Activated CD8-positive, alpha-beta T cell treated with anti-CD3 and anti-CD28 coated beads for 36 hours (primary cell): ENCODE results near the gene CLEC16A. TPM values are rescaled to one million over a fixed set of nuclear protein-coding genes. Genes with fewer than 3 reads are reported as not detected.

Experiments used
- ATAC-seq: fragments of 200-7000 bp; cut with Tn5 transposase; one replicate; pipeline ENCODE4 v1.10.0; 2021; ENCODE audit warnings: mild to moderate bottlenecking, moderate library complexity
- CTCF ChIA-PET: fragments of 350-600 bp; sonication (Branson Sonifier 250); formaldehyde crosslinking; loops from one replicate; lab custom pipeline; 2021; ENCODE audit warnings: antibody characterized with exemption; lab: Charles Lee
- POLR2A ChIA-PET: fragments of 350-600 bp; sonication (Branson Sonifier 250); formaldehyde crosslinking; loops from one replicate; lab custom pipeline; 2021; ENCODE audit warnings: antibody characterized with exemption; lab: Charles Lee
- DNase-seq: peaks from one replicate; pipeline ENCODE4 v3.0.0-alpha.2; 2020
- H3K27ac Mint-ChIP-seq: one replicate; pipeline ENCODE4 v1.8.0; 2021; ENCODE audit warnings: mild to moderate bottlenecking, mixed read lengths
- H3K27me3 Mint-ChIP-seq: one replicate; pipeline ENCODE4 v1.8.0; 2021; ENCODE audit warnings: mixed read lengths
- H3K36me3 Mint-ChIP-seq: one replicate; pipeline ENCODE4 v1.8.0; 2021; ENCODE audit warnings: low read depth, mixed read lengths
- H3K4me1 Mint-ChIP-seq: one replicate; pipeline ENCODE4 v1.8.0; 2021; ENCODE audit warnings: low read depth, mixed read lengths
- H3K4me3 Mint-ChIP-seq: one replicate; pipeline ENCODE4 v1.8.0; 2021; ENCODE audit warnings: mild to moderate bottlenecking, moderate library complexity, mixed read lengths
- H3K9me3 Mint-ChIP-seq: one replicate; pipeline ENCODE4 v1.8.0; 2021; ENCODE audit warnings: mixed read lengths
- CTCF ChIP-seq: fragments of 200-600 bp; IDR thresholded peaks from one replicate; pipeline ENCODE4 v1.8.0; 2022; ENCODE audit warnings: antibody characterized with exemption, mild to moderate bottlenecking
- intact Hi-C: fragments of 100-400 bp; cut with micrococcal nuclease; formaldehyde crosslinking; loops from one replicate; pipeline ENCODE4 v1.10.0; 2022
- total RNA-seq, 2 experiments: library from RNA; stranded (reverse); gene quantifications; one replicate each; pipeline ENCODE4 v1.2.3, GENCODE V29; 2021

Gene CLEC16A
- total RNA-seq, 2 experiments from 2014 or later, result 20.4 to 21.7 TPM

GRCh38 chr16:11108466-11108805 lies 164.1 kb downstream of the CLEC16A start:
- intact Hi-C loops, result no loop called here

GRCh38 chr16:11109566-11109965 lies 165.2 kb downstream of the CLEC16A start:
- intact Hi-C loops, result no loop called here
- H3K4me3 Mint-ChIP-seq, result no peak overlapping the region
- H3K27ac Mint-ChIP-seq, result no peak overlapping the region

More at GRCh38 chr16:11108466-11108805, 164.1 kb downstream of the CLEC16A start:
- Mint-ChIP-seq H3K9me3 (peaks cover 10% of the 10 kb centered on the region), H3K27me3 (no peaks in the 10 kb centered on the region), H3K4me1 (peaks cover 54% of the 10 kb centered on the region), H3K4me3 (no peak overlapping the region), H3K36me3 (peaks cover 26% of the 10 kb centered on the region), H3K27ac (no peak overlapping the region)
- ChIA-PET CTCF (interaction anchor here (2.7 kb wide), 1 partner anchor 25 kb away, joined by 8 read pairs; no protein-coding TSS in a partner anchor), POLR2A (interaction anchor here (1.0 to 1.4 kb wide), 2 partner anchors 14 to 17 kb away, joined by 3 read pairs; no protein-coding TSS in a partner anchor)
- no peak for DNase-seq
- no peak for TF ChIP-seq CTCF
- ATAC-seq, result no peak

GRCh38 chr16:11111150-11111549 lies 166.8 kb downstream of the CLEC16A start:
- ATAC-seq (no peak), DNase-seq (no peak)
- TF ChIP-seq CTCF, result no peak
- H3K27ac Mint-ChIP-seq, result peak overlapping the region; percentile 15
- no peak overlapping the region for H3K4me3 Mint-ChIP-seq
- ChIA-PET CTCF (interaction anchor here (1.2 kb wide), 1 partner anchor 147 kb away, joined by 3 read pairs; no protein-coding TSS in a partner anchor), POLR2A (interaction anchor here (1.1 to 1.6 kb wide), 3 partner anchors 17 to 141 kb away, joined by 4 to 5 read pairs (median 4); no protein-coding TSS in a partner anchor)
- peaks cover 23% of the 10 kb centered on the region for H3K36me3 Mint-ChIP-seq
- no peaks in the 10 kb centered on the region for H3K27me3 Mint-ChIP-seq
- H3K4me1 Mint-ChIP-seq, result peaks cover 51% of the 10 kb centered on the region
- intact Hi-C loops, result loop anchor here (5.0 kb wide), 1 partner anchor 139 kb away; no protein-coding TSS in a partner anchor
- H3K9me3 Mint-ChIP-seq, result peaks cover 10% of the 10 kb centered on the region

More at GRCh38 chr16:11109566-11109965, 165.2 kb downstream of the CLEC16A start:
- POLR2A ChIA-PET, result interaction anchor here (0.9 to 1.6 kb wide), 4 partner anchors 12 to 139 kb away, joined by 3 to 5 read pairs (median 4); no protein-coding TSS in a partner anchor
- TF ChIP-seq CTCF, result no peak
- no peaks in the 10 kb centered on the region for H3K27me3 Mint-ChIP-seq
- ATAC-seq (no peak), DNase-seq (no peak)
- CTCF ChIA-PET, result interaction anchor here (1.1 kb wide), 1 partner anchor 148 kb away, joined by 3 read pairs; no protein-coding TSS in a partner anchor
- peaks cover 57% of the 10 kb centered on the region for H3K4me1 Mint-ChIP-seq
- H3K9me3 Mint-ChIP-seq, result peaks cover 10% of the 10 kb centered on the region
- H3K36me3 Mint-ChIP-seq, result peaks cover 25% of the 10 kb centered on the region

- Mint-ChIP-seq H3K36me3 (peaks cover 29% of the 10 kb centered on the region), H3K27me3 (no peaks in the 10 kb centered on the region), H3K4me3 (no peak overlapping the region), H3K4me1 (peaks cover 55% of the 10 kb centered on the region), H3K9me3 (peaks cover 10% of the 10 kb centered on the region), H3K27ac (no peak overlapping the region)
- DNase-seq (no peak), ATAC-seq (no peak)
- intact Hi-C loops, result loop anchor here (5.0 kb wide), 1 partner anchor 140 kb away; no protein-coding TSS in a partner anchor
- TF ChIP-seq CTCF, result no peak
- CTCF ChIA-PET, result interaction anchor here (1.3 to 2.4 kb wide), 2 partner anchors 12 to 141 kb away, joined by 4 to 8 read pairs; no protein-coding TSS in a partner anchor
- POLR2A ChIA-PET, result interaction anchor here (0.6 to 1.1 kb wide), 3 partner anchors 11 to 140 kb away, joined by 3 to 4 read pairs (median 4); no protein-coding TSS in a partner anchor
These were observed 167.7 kb downstream of the CLEC16A start for GRCh38 chr16:11111856-11112634.
